OCI-LY3 (cell line): Measurements from ENCODE around the gene GRAMD1B.
A peak's percentile ranks its signal among the peaks of the same experiment; 100 is the strongest.
"Not testable (repeated sequence)": the region's sequence is repeated elsewhere in the genome, so short reads cannot be mapped to it uniquely, and the experiment has no call there.

Source experiments
- H2AFZ ChIP-seq: fragments of 200-600, 300-600 bp; shearing (Covaris generic); 2 replicates; pipeline ENCODE4 v1.6.0; 2014; ENCODE audit warnings: antibody characterized with exemption, low read depth, low read length
- H3K27ac ChIP-seq: fragments of 200-600, 300-600 bp; sonication (generic); 2 replicates; pipeline ENCODE4 v1.5.1; 2014; ENCODE audit warnings: mild to moderate bottlenecking, low read length, moderate library complexity, mixed read lengths
- H3K27me3 ChIP-seq: fragments of 200-600, 300-600 bp; sonication (generic); 2 replicates; pipeline ENCODE4 v1.6.1; 2014; ENCODE audit warnings: low read depth, low read length, mixed read lengths
- H3K36me3 ChIP-seq: fragments of 200-600, 300-600 bp; sonication (generic); replicated peaks from 2 replicates; pipeline ENCODE3; 2014; ENCODE audit warnings: low read depth, low read length, mixed read lengths
- H3K4me1 ChIP-seq: fragments of 300-600, 200-600 bp; sonication (generic); 2 replicates; pipeline ENCODE4 v1.6.1; 2014; ENCODE audit warnings: low read length, mixed read lengths
- H3K4me2 ChIP-seq: fragments of 200-600, 300-600 bp; sonication (generic); 2 replicates; pipeline ENCODE4 v1.6.1; 2014; ENCODE audit warnings: low read length, mixed read lengths
- H3K4me3 ChIP-seq: fragments of 300-600, 200-600 bp; sonication (generic); 2 replicates; pipeline ENCODE4 v1.5.1; 2014; ENCODE audit warnings: antibody characterized with exemption, mild to moderate bottlenecking, low read length, moderate library complexity
- H3K79me2 ChIP-seq: fragments of 300-600, 200-600 bp; shearing (Covaris generic); 2 replicates; pipeline ENCODE4 v1.6.1; 2014; ENCODE audit warnings: mild to moderate bottlenecking, low read length, mixed read lengths
- H3K9ac ChIP-seq: fragments of 300-600, 200-600 bp; shearing (Covaris generic); 2 replicates; pipeline ENCODE4 v1.6.0; 2014; ENCODE audit warnings: mild to moderate bottlenecking, low read length, moderate library complexity
- H3K9me3 ChIP-seq: fragments of 200-600, 300-600 bp; shearing (Covaris generic); 2 replicates; pipeline ENCODE4 v1.6.1; 2014; ENCODE audit warnings: low read length, mixed read lengths; ENCODE audit not compliant: insufficient read depth
- H4K20me1 ChIP-seq: fragments of 200-600, 300-600 bp; sonication (generic); 2 replicates; pipeline ENCODE4 v1.6.1; 2016; ENCODE audit warnings: low read length, mixed read lengths; ENCODE audit not compliant: insufficient read depth
- EZH2phosphoT487 ChIP-seq: fragments of 200-600 bp; shearing (Covaris generic); IDR thresholded peaks from 2 replicates; pipeline ENCODE4 v1.6.1; 2018; ENCODE audit warnings: antibody characterized with exemption, mixed run types, low read depth
- TF ChIP-seq, protein P1 (sequence below): fragments of 200-600, 300-600 bp; sonication (generic); IDR thresholded peaks from 2 replicates; pipeline ENCODE4 v1.5.1; 2014; ENCODE audit warnings: antibody characterized with exemption, low read length, low read depth

The GRAMD1B gene

DNA sequence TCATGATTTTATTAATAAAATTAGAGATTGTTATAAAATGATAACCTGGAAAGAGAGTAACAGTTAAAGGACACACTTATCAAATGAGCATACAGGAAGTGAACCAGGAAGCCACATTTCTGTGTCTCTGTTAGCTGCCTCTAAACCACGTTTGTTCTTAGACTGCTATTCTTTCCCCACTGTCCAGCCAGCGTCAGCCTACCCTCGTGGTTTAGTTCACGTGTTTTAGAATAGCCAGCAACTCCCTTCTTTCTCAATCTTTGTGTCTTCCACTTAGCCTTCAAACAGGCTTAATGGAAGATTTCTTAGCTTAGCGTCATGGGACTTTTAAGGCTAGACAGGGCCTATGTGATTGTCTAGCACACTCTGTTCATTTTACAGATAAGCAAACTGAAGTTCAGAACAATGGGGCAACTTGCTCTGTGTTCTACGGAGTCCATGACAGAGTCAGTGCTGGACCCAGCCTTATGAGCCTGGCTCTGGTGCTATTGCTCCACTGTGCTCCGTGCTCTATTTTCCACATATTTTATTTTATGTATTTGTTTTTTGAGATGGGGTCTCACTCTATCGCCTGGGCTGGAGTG is 27.2 kb downstream of the GRAMD1B start:
- Histone ChIP-seq H3K27me3 (0 out of 2 replicates have a peak, but pooled peaks cover 2% of the 10 kb centered on the region), H3K4me3 (no peak overlapping the region), H3K4me1 (peaks cover 31% of the 10 kb centered on the region), H3K9ac (no peak overlapping the region), H3K9me3 (no peaks in the 10 kb centered on the region), H3K4me2 (no peak overlapping the region), H3K36me3 (no peaks in the 10 kb centered on the region), H2AFZ (0 out of 2 replicates have a peak overlapping the region, but pooled peaks have one; percentile 12), H3K27ac (no peak overlapping the region), H3K79me2 (no peaks in the 10 kb centered on the region), H4K20me1 (no peaks in the 10 kb centered on the region)
- TF ChIP-seq, protein P1, sequence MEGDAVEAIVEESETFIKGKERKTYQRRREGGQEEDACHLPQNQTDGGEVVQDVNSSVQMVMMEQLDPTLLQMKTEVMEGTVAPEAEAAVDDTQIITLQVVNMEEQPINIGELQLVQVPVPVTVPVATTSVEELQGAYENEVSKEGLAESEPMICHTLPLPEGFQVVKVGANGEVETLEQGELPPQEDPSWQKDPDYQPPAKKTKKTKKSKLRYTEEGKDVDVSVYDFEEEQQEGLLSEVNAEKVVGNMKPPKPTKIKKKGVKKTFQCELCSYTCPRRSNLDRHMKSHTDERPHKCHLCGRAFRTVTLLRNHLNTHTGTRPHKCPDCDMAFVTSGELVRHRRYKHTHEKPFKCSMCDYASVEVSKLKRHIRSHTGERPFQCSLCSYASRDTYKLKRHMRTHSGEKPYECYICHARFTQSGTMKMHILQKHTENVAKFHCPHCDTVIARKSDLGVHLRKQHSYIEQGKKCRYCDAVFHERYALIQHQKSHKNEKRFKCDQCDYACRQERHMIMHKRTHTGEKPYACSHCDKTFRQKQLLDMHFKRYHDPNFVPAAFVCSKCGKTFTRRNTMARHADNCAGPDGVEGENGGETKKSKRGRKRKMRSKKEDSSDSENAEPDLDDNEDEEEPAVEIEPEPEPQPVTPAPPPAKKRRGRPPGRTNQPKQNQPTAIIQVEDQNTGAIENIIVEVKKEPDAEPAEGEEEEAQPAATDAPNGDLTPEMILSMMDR = no peak
- TF ChIP-seq EZH2phosphoT487 = no peak

DNA sequence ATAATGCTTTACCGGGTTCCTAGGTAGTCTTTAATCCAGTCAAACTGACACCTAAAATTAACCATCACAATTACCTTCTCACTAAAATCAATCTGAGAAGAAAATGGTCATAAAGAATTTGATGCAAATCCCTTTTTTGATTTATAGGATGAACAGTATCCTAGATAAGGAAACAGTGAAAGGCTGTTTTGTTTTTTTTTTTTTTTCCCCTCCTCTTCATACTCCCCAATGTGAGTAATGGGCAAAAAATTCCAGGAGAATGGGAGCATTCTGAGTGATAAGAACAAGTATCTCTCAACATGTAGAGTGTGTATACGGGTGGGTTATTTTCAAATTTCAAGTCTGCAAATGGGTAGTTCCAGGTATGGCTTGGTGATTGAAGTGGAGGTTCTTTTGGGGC is 28.4 kb downstream of the GRAMD1B start:
- Histone ChIP-seq H3K9ac (no peak overlapping the region), H2AFZ (no peak overlapping the region), H3K9me3 (no peaks in the 10 kb centered on the region), H3K4me2 (no peak overlapping the region), H3K4me3 (no peak overlapping the region), H3K79me2 (no peaks in the 10 kb centered on the region), H3K36me3 (no peaks in the 10 kb centered on the region), H3K4me1 (peaks cover 22% of the 10 kb centered on the region), H4K20me1 (no peaks in the 10 kb centered on the region), H3K27ac (no peak overlapping the region), H3K27me3 (0 out of 2 replicates have a peak, but pooled peaks cover 2% of the 10 kb centered on the region)
- TF ChIP-seq, protein P1 = no peak
- TF ChIP-seq EZH2phosphoT487 = no peak

DNA sequence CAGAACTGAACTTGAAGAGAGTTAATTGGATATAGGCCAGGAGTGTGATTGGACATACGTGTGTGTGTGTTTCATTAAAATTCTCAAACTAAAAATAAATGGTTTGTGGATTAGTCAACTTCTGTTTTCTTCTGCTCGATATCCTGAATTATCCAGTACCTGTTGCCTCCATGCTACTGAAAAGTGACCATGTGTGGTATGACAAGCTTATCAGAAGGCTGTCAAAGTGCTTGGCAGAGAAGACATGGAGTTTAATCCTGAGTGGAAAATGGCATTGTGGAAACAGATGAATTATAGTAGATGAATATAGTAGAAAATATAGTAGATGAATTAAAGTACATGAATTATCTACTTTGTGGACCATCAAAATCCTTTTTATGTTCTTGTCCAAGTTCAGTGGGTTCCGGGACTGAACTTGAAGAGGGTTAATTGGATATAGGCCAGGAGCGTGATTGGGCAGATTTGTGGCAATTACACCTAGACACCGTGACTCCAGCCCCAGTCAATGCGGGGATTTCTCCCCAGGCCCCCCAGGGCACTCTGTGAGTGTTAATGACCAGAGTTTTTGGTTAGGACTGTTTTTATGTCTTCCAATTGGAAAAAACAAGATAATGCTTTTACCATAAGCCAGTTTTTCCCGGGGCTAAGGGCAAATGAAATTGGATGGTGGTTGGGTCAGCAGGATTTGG is 30.1 kb downstream of the GRAMD1B start:
- Histone ChIP-seq H3K27me3 (0 out of 2 replicates have a peak, but pooled peaks cover 2% of the 10 kb centered on the region), H3K9me3 (no peaks in the 10 kb centered on the region), H3K9ac (no peak overlapping the region), H4K20me1 (no peaks in the 10 kb centered on the region), H3K27ac (no peak overlapping the region), H3K4me2 (no peak overlapping the region), H3K4me1 (peaks cover 9% of the 10 kb centered on the region), H3K79me2 (no peaks in the 10 kb centered on the region), H3K4me3 (no peak overlapping the region), H2AFZ (no peak overlapping the region), H3K36me3 (no peaks in the 10 kb centered on the region)
- no peak for TF ChIP-seq EZH2phosphoT487
- TF ChIP-seq, protein P1 = no peak

DNA sequence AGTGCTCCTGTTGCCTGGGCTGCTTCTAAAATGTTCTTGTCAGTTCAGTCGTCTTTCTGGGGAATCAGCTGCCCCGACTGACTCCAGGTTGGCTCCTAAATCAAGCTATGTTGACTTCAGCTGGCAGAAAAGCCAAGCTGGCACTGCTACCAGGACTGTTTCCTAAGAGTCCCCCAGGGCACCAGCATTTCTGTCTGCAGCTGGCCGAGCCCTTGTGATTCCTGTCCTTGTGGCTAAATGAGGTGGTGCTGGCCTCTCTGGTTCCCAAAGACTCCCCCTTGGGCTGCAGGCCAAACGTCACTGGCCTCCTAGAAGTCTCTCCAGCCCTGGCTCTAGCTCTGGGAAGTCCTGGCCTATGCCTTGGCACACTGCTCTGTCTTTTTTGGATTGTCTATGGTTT is 31.1 kb downstream of the GRAMD1B start:
- no peak overlapping the region for H3K4me3 ChIP-seq
- H3K9ac ChIP-seq = no peak overlapping the region
- 0 out of 2 replicates have a peak, but pooled peaks cover 2% of the 10 kb centered on the region for H3K27me3 ChIP-seq
- H3K79me2 ChIP-seq = no peaks in the 10 kb centered on the region
- H4K20me1 ChIP-seq = no peaks in the 10 kb centered on the region
- no peaks in the 10 kb centered on the region for H3K36me3 ChIP-seq
- no peak overlapping the region for H3K27ac ChIP-seq
- H3K4me2 ChIP-seq = no peak overlapping the region
- H2AFZ ChIP-seq = no peak overlapping the region
- H3K9me3 ChIP-seq = no peaks in the 10 kb centered on the region
- no peak for TF ChIP-seq EZH2phosphoT487
- TF ChIP-seq, protein P1 = no peak
- peaks cover 14% of the 10 kb centered on the region for H3K4me1 ChIP-seq

DNA sequence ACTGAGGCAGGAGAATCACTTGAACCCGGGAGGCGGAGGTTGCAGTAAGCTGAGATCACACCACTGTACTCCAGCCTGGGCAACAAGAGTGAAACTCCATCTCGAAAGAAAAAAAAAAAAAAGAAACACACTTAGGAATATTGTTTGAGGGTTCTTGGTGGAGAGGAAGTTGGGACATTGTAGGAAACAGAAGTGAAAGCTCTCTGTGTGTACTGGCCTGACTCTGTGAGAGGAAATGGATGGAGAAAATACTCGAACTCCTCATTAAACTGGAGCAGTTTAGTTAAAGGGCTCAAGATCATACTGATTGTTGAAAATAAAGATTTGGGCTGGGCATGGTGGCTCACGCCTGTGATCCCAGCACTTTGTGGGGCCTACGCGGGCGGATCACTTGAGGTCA is 35.6 kb downstream of the GRAMD1B start:
- peak overlapping the region; percentile 1; the same call in 1 of the 2 replicates for H3K4me2 ChIP-seq
- H3K27ac ChIP-seq, H3K9ac ChIP-seq, H3K27me3 ChIP-seq, H4K20me1 ChIP-seq, H3K79me2 ChIP-seq, H3K4me3 ChIP-seq, H3K36me3 ChIP-seq, H3K9me3 ChIP-seq, H2AFZ ChIP-seq: not testable (repeated sequence)
- peaks cover 11% of the 10 kb centered on the region for H3K4me1 ChIP-seq

DNA sequence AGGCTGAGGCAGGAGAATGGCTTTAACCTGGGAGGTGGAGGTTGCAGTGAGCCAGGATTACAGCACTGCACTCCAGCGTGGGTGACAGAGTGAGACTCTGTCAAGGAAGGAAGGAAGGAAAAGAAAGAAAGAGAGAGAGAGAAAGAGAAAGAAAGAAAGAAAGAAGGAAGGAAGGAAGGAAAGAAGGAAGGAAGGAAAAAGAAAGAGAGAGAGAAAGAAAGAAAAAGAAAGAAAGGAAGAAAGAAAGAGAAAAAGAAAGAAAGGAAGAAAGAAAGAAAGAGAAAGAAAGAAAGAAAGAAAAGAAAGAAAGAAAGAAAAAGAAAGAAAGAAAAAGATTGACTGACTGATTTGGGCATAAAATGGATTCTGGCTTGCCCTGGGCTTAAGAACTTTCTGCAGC is 36.1 kb downstream of the GRAMD1B start:
- H3K79me2 ChIP-seq, H3K27me3 ChIP-seq, H3K36me3 ChIP-seq, H4K20me1 ChIP-seq, H3K4me3 ChIP-seq, H3K9me3 ChIP-seq, H3K27ac ChIP-seq, H3K9ac ChIP-seq, H2AFZ ChIP-seq: not testable (repeated sequence)
- peaks cover 11% of the 10 kb centered on the region for H3K4me1 ChIP-seq
- H3K4me2 ChIP-seq = peak overlapping the region; percentile 1; the same call in 1 of the 2 replicates
